Kidney (tissue), 14 donors: ENCODE results near the gene LHX5. TPM values are rescaled to one million over a fixed set of nuclear protein-coding genes. Genes with fewer than 3 reads are reported as not detected.

Experiments used
- DNase-seq, 5 donors: peaks; one replicate each; pipeline ENCODE4 v3.0.0-alpha.2; 2013 to 2020
- FAIRE-seq: peaks from 2 replicates; lab custom pipeline; 2012; peaks lifted over from hg19 to GRCh38; lab: Jason Lieb, UNC
- H3K27ac ChIP-seq, 2 donors: one replicate each; pipeline ENCODE4 v1.7.0; 2013; ENCODE audit warnings: low read depth in 2 of 2, low read length in 2 of 2, inconsistent platforms in 1 of 2
- H3K27me3 ChIP-seq: one replicate; pipeline ENCODE4 v1.7.1; 2013; ENCODE audit warnings: low read length, inconsistent platforms; ENCODE audit not compliant: control insufficient read depth, insufficient read depth
- H3K36me3 ChIP-seq, 3 donors: one replicate each; pipeline versions ENCODE4 v1.7.0 to v1.7.1; 2013; ENCODE audit warnings: low read length in 3 of 3, control low read depth in 1 of 3, inconsistent platforms in 1 of 3; ENCODE audit not compliant: insufficient read depth in 3 of 3, control insufficient read depth in 2 of 3
- H3K4me1 ChIP-seq, 3 donors: one replicate each; pipeline versions ENCODE4 v1.7.0 to v1.7.1; 2013; ENCODE audit warnings: low read length in 3 of 3, inconsistent platforms in 1 of 3, low read depth in 1 of 3; ENCODE audit not compliant: control insufficient read depth in 2 of 3, insufficient read depth in 2 of 3
- H3K4me3 ChIP-seq, 3 donors: one replicate each; pipeline versions ENCODE4 v1.7.0 to v1.8.1; 2013; ENCODE audit warnings: low read length in 3 of 3, control low read depth in 1 of 3, inconsistent platforms in 1 of 3
- H3K9ac ChIP-seq, 3 donors: one replicate each; pipeline versions ENCODE4 v1.7.0 to v1.7.1; 2013; ENCODE audit warnings: low read length in 3 of 3, control low read depth in 1 of 3, inconsistent platforms in 1 of 3
- H3K9me3 ChIP-seq, 3 donors: one replicate each; pipeline versions ENCODE4 v1.7.0 to v1.7.1; 2013; ENCODE audit warnings: low read length in 3 of 3, control low read depth in 1 of 3, inconsistent platforms in 1 of 3; ENCODE audit not compliant: control insufficient read depth in 2 of 3, insufficient read depth in 1 of 3
- CTCF ChIP-seq: IDR thresholded peaks from 3 replicates; pipeline ENCODE4 v1.5.1; 2012; ENCODE audit warnings: mild to moderate bottlenecking, moderate library complexity, borderline replicate concordance; ENCODE audit not compliant: insufficient read depth; ENCODE audit errors: extremely low read depth
- intact Hi-C: fragments of 100-400 bp; cut with DNase I; formaldehyde crosslinking; loops from one replicate; pipeline ENCODE4 v1.11.1; 2022
- polyA plus RNA-seq: library from polyadenylated mRNA; stranded (reverse); fragments of 350-450 nt; fragmentation: Illumina TruSeq; extraction: RNeasy Lipid Tissue Mini Kit (QIAGEN cat#74804); gene quantifications from one replicate; pipeline ENCODE4 v1.2.3, GENCODE V29; 2014; ENCODE audit warnings: low read depth, low replicate concordance; ENCODE audit not compliant: insufficient read depth
- total RNA-seq: library from RNA; stranded (reverse); fragmentation: NEBNext Ultra II Directional; extraction: Animal tissue kit (Norgen Biotek cat#: 25700); gene quantifications from one replicate; pipeline ENCODE4 v1.2.1, GENCODE V29; 2021
- donor health status: control.
- donor health status: control.
- donor health status: control.
- donor health status: control.
- donor health status: control.
- donor health status: DM: yes; HTN: yes; CAD: no.
- donor health status: Normal renal cell carcinoma (clear cell type).

Gene LHX5
- total and polyA plus RNA-seq, 2 donors from 2014 or later: not detected

- FAIRE-seq: no peak
- Histone ChIP-seq H3K27me3 (no peaks in the 10 kb centered on the region), H3K4me1 (no peaks in the 10 kb centered on the region), H3K9ac (no peak overlapping the region), H3K27ac (no peak overlapping the region), H3K4me3 (no peak overlapping the region), H3K9me3 (no peaks in the 10 kb centered on the region), H3K36me3 (peaks cover 0 to 2% (median 0%) of the 10 kb centered on the region in 3 donors)
- intact Hi-C loops: no loop called here
- DNase-seq: peak in 1 of 5 donors; percentile 34
- no peak for TF ChIP-seq CTCF
Measured at GRCh38 chr12:113432986-113433385, 38.7 kb downstream of the LHX5 start.

GRCh38 chr12:113428482-113428881 is 43.2 kb downstream of the LHX5 start:
- no peak for TF ChIP-seq CTCF
- DNase-seq (no peak), FAIRE-seq (no peak)
- intact Hi-C loops: no loop called here
- Histone ChIP-seq H3K9ac (no peak overlapping the region), H3K27ac (no peak overlapping the region), H3K4me3 (no peak overlapping the region), H3K9me3 (no peaks in the 10 kb centered on the region), H3K27me3 (no peaks in the 10 kb centered on the region), H3K36me3 (no peaks in the 10 kb centered on the region), H3K4me1 (no peaks in the 10 kb centered on the region)

GRCh38 chr12:113427882-113428281 is 43.8 kb downstream of the LHX5 start:
- DNase-seq: no peak
- intact Hi-C loops: no loop called here
- TF ChIP-seq CTCF: no peak

GRCh38 chr12:113425960-113426453 is 45.7 kb downstream of the LHX5 start:
- no peak for TF ChIP-seq CTCF
- Histone ChIP-seq H3K4me3 (no peak overlapping the region), H3K9ac (no peak overlapping the region), H3K9me3 (no peaks in the 10 kb centered on the region), H3K36me3 (no peaks in the 10 kb centered on the region), H3K27me3 (no peaks in the 10 kb centered on the region), H3K27ac (no peak overlapping the region), H3K4me1 (peaks cover 0 to 8% (median 0%) of the 10 kb centered on the region in 3 donors)
- intact Hi-C loops: no loop called here
- FAIRE-seq: no peak
- DNase-seq: no peak

More at GRCh38 chr12:113427882-113428281, 43.8 kb downstream of the LHX5 start:
- Histone ChIP-seq H3K4me1 (peaks cover 0 to 2% (median 0%) of the 10 kb centered on the region in 3 donors), H3K27me3 (no peaks in the 10 kb centered on the region), H3K27ac (no peak overlapping the region), H3K9ac (no peak overlapping the region), H3K9me3 (no peaks in the 10 kb centered on the region), H3K4me3 (no peak overlapping the region), H3K36me3 (no peaks in the 10 kb centered on the region)
- no peak for FAIRE-seq
